GM12891 (cell line): ENCODE results near the gene CDH15.

ENCODE experiments used
- PAX5 ChIP-seq: IDR thresholded peaks from 2 replicates; pipeline ENCODE4 v1.6.1; 2011; ENCODE audit warnings: low read length, moderate library complexity, mild to moderate bottlenecking; ENCODE audit not compliant: insufficient read depth, severe bottlenecking
- POLR2A ChIP-seq: IDR thresholded peaks from 2 replicates; pipeline ENCODE4 v1.6.1; 2011; ENCODE audit warnings: low read depth, low read length, control low read depth
- POLR2AphosphoS5 ChIP-seq: IDR thresholded peaks from 2 replicates; pipeline ENCODE4 v1.6.1; 2011; ENCODE audit warnings: low read depth, low read length, control low read depth
- POU2F2 ChIP-seq: IDR thresholded peaks from 2 replicates; pipeline ENCODE4 v1.6.1; 2011; ENCODE audit warnings: low read depth, mild to moderate bottlenecking, control low read depth, low read length, moderate library complexity
- SPI1 ChIP-seq: IDR thresholded peaks from 2 replicates; pipeline ENCODE4 v1.6.1; 2011; ENCODE audit warnings: low read depth, low read length, control low read depth
- TAF1 ChIP-seq: IDR thresholded peaks from 2 replicates; pipeline ENCODE4 v1.6.1; 2011; ENCODE audit warnings: low read depth, low read length, control low read depth

GRCh38 chr16:89183463-89183862 is 11.9 kb downstream of the CDH15 start:
- TF ChIP-seq TAF1 = no peak
- TF ChIP-seq POLR2A = no peak
- no peak for TF ChIP-seq PAX5
- TF ChIP-seq POLR2AphosphoS5 = no peak
- TF ChIP-seq POU2F2 = no peak
- no peak for TF ChIP-seq SPI1
